Fibroblast of lung (primary cell): ENCODE results near the gene CREB5. TPM values are rescaled to one million over a fixed set of nuclear protein-coding genes. Genes with fewer than 3 reads are reported as not detected.

Source experiments
- DNase-seq, 2 donors: peaks; one replicate each; pipeline versions ENCODE4 v3.0.0 to v3.0.0-alpha.2; 2010; ENCODE audit warnings: low read depth in 2 of 2
- H2AFZ ChIP-seq: 2 replicates; pipeline ENCODE4 v1.5.1; 2012; ENCODE audit warnings: low read length, control low read depth, inconsistent platforms
- H3K27ac ChIP-seq: 2 replicates; pipeline ENCODE4 v1.5.1; 2011; ENCODE audit warnings: low read length, control low read depth; ENCODE audit not compliant: insufficient read depth
- H3K27me3 ChIP-seq: 2 replicates; pipeline ENCODE4 v1.5.1; 2011; ENCODE audit warnings: mild to moderate bottlenecking, low read length; ENCODE audit not compliant: control insufficient read depth, insufficient read depth
- H3K36me3 ChIP-seq: 2 replicates; pipeline ENCODE4 v1.5.1; 2011; ENCODE audit warnings: low read length; ENCODE audit not compliant: control insufficient read depth, insufficient read depth
- H3K4me1 ChIP-seq: 2 replicates; pipeline ENCODE4 v1.5.1; 2011; ENCODE audit warnings: low read length; ENCODE audit not compliant: control insufficient read depth, insufficient read depth; ENCODE audit errors: extremely low read depth
- H3K4me2 ChIP-seq: 2 replicates; pipeline ENCODE4 v1.5.1; 2011; ENCODE audit warnings: low read length, control low read depth; ENCODE audit not compliant: insufficient read depth; ENCODE audit errors: extremely low read depth
- H3K4me3 ChIP-seq, 4 experiments: fragments of 200-600 bp in 1 of 4; sonication (generic) in 1 of 4; replicated peaks in 1 of 4; 2 replicates each; pipeline ENCODE4 v1.5.1; 2011 to 2016; ENCODE audit warnings: low read length in 4 of 4, low read depth in 3 of 4, mild to moderate bottlenecking in 3 of 4, control low read depth in 2 of 4, inconsistent platforms in 1 of 4, mixed read lengths in 1 of 4; ENCODE audit not compliant: insufficient read depth in 1 of 4; ENCODE audit errors: control extremely low read depth in 1 of 4
- H3K79me2 ChIP-seq: 2 replicates; pipeline ENCODE4 v1.5.1; 2012; ENCODE audit warnings: mild to moderate bottlenecking, low read length, inconsistent platforms; ENCODE audit not compliant: control insufficient read depth, insufficient read depth
- H3K9ac ChIP-seq: 2 replicates; pipeline ENCODE4 v1.5.1; 2011; ENCODE audit warnings: mild to moderate bottlenecking, low read length, control low read depth; ENCODE audit not compliant: insufficient read depth
- H3K9me3 ChIP-seq: 2 replicates; pipeline ENCODE4 v1.5.1; 2012; ENCODE audit warnings: low read depth, low read length; ENCODE audit not compliant: control insufficient read depth, insufficient read depth
- H4K20me1 ChIP-seq: 2 replicates; pipeline ENCODE4 v1.5.1; 2011; ENCODE audit warnings: low read length; ENCODE audit not compliant: control insufficient read depth, insufficient read depth; ENCODE audit errors: extremely low read depth
- CTCF ChIP-seq, 2 donors: IDR thresholded peaks in 1 of 2; conservative IDR thresholded peaks in 1 of 2; 1 replicate in 1 of 2; 2 replicates in 1 of 2; pipeline ENCODE4 v1.5.1; 2011 to 2012; ENCODE audit warnings: low read length in 2 of 2, control low read depth in 1 of 2, inconsistent platforms in 1 of 2, low read depth in 1 of 2, mild to moderate bottlenecking in 1 of 2
- EZH2 ChIP-seq: IDR thresholded peaks from 2 replicates; pipeline ENCODE4 v1.5.1; 2012; ENCODE audit warnings: low read length, control low read depth, mild to moderate bottlenecking; ENCODE audit errors: missing control alignments
- polyA plus RNA-seq, 2 donors: library from polyadenylated mRNA; depleted of rRNA in 1 of 2; stranded (reverse) in 1 of 2; unstranded in 1 of 2; fragments of >200 nt; gene quantifications; 2 replicates each; pipeline ENCODE4 v1.2.1, GENCODE V29; 2011 to 2012; ENCODE audit warnings: missing spikeins in 1 of 2
- total RNA-seq: library from RNA; depleted of rRNA; stranded (reverse); fragments of >200 nt; gene quantifications from 2 replicates; pipeline ENCODE4 v1.2.1, GENCODE V29; 2014

The CREB5 gene
- total and polyA plus RNA-seq, 2 donors (not counting 1 experiment from before 2014, with no cell fraction given): 8.2 to 28.4 TPM

- Histone ChIP-seq H3K4me2 (no peak overlapping the region), H4K20me1 (no peaks in the 10 kb centered on the region), H3K27ac (no peak overlapping the region), H3K36me3 (no peaks in the 10 kb centered on the region), H3K4me1 (no peaks in the 10 kb centered on the region), H2AFZ (no peak overlapping the region), H3K9ac (no peak overlapping the region), H3K4me3 (no peak overlapping the region), H3K27me3 (no peaks in the 10 kb centered on the region), H3K9me3 (no peaks in the 10 kb centered on the region), H3K79me2 (no peaks in the 10 kb centered on the region)
- no peak for DNase-seq
- TF ChIP-seq EZH2 (no peak), CTCF (conservative IDR thresholded peaks at IDR 0.05 in 1 of 2, IDR thresholded peaks at IDR 0.05 in 1 of 2; ENCODE audit: low read depth in 1 of 2, low read length in 2 of 2) (no peak)
These were observed 22.2 kb downstream of the CREB5 start for GRCh38 chr7:28434510-28434909.

- Histone ChIP-seq H3K4me2 (no peak overlapping the region), H3K4me1 (no peaks in the 10 kb centered on the region), H3K9me3 (no peaks in the 10 kb centered on the region)
These were observed 22.8 kb downstream of the CREB5 start for GRCh38 chr7:28435152-28435551.

GRCh38 chr7:28435732-28436378 is 23.5 kb downstream of the CREB5 start:
- H4K20me1 ChIP-seq: no peaks in the 10 kb centered on the region
- no peak overlapping the region for H3K27ac ChIP-seq
- H3K4me1 ChIP-seq: no peaks in the 10 kb centered on the region
- TF ChIP-seq EZH2 (no peak), CTCF (conservative IDR thresholded peaks at IDR 0.05 in 1 of 2, IDR thresholded peaks at IDR 0.05 in 1 of 2; ENCODE audit: low read depth in 1 of 2, low read length in 2 of 2) (no peak)
- no peaks in the 10 kb centered on the region for H3K79me2 ChIP-seq
- no peak overlapping the region for H2AFZ ChIP-seq
- no peak overlapping the region for H3K4me2 ChIP-seq
- DNase-seq: no peak
- no peak overlapping the region for H3K4me3 ChIP-seq
- no peaks in the 10 kb centered on the region for H3K27me3 ChIP-seq
- no peaks in the 10 kb centered on the region for H3K9me3 ChIP-seq
- H3K36me3 ChIP-seq: no peaks in the 10 kb centered on the region
- H3K9ac ChIP-seq: no peak overlapping the region

More at GRCh38 chr7:28435152-28435551, 22.8 kb downstream of the CREB5 start:
- no peaks in the 10 kb centered on the region for H3K36me3 ChIP-seq
- TF ChIP-seq EZH2 (no peak), CTCF (conservative IDR thresholded peaks at IDR 0.05 in 1 of 2, IDR thresholded peaks at IDR 0.05 in 1 of 2; ENCODE audit: low read depth in 1 of 2, low read length in 2 of 2) (no peak)
- H3K79me2 ChIP-seq: no peaks in the 10 kb centered on the region
- no peak overlapping the region for H3K4me3 ChIP-seq
- DNase-seq: no peak
- H3K9ac ChIP-seq: no peak overlapping the region
- H3K27ac ChIP-seq: no peak overlapping the region
- no peak overlapping the region for H2AFZ ChIP-seq
- H3K27me3 ChIP-seq: no peaks in the 10 kb centered on the region
- H4K20me1 ChIP-seq: no peaks in the 10 kb centered on the region
